Measurements from ENCODE around the gene FOLR1.
"Not testable (repeated sequence)": the region's sequence is repeated elsewhere in the genome, so short reads cannot be mapped to it uniquely, and the experiment has no call there.

The FOLR1 gene

GRCh38 chr11:72195518-72196270 lies 3.8 kb downstream of the FOLR1 start:
- no peak for DNase-seq
- Histone ChIP-seq H3K9me2 (replicated peaks; ENCODE audit: insufficient read depth, low read length) (no peaks in the 10 kb centered on the region), H2AFZ (ENCODE audit: low read length) (no peak overlapping the region), H3K27ac (ENCODE audit: low read length) (no peak overlapping the region), H3K27me3 (replicated peaks; ENCODE audit: insufficient read depth, low read length) (no peaks in the 10 kb centered on the region), H3K4me3 (ENCODE audit: low read length) (no peak overlapping the region), H3K9ac (ENCODE audit: low read length) (no peak overlapping the region), H3K4me2 (ENCODE audit: low read depth, low read length) (no peak overlapping the region), H3K4me1 (ENCODE audit: low read length) (no peaks in the 10 kb centered on the region), H4K20me1 (ENCODE audit: insufficient read depth, low read length) (no peaks in the 10 kb centered on the region), H3K79me2 (ENCODE audit: low read length) (no peaks in the 10 kb centered on the region), H3F3A (ENCODE audit: insufficient read depth, low read length) (no peaks in the 10 kb centered on the region), H3K9me3 (replicated peaks; ENCODE audit: insufficient read depth, low read length) (no peaks in the 10 kb centered on the region), H3K36me3 (replicated peaks; ENCODE audit: insufficient read depth, low read length) (no peaks in the 10 kb centered on the region)
- TF ChIP-seq EZH2phosphoT487 (IDR thresholded peaks at IDR 0.05; ENCODE audit: low read length) (no peak), CTCF (IDR thresholded peaks at IDR 0.05; ENCODE audit: low read length) (no peak), EZH2 (optimal IDR thresholded peaks at IDR 0.05; ENCODE audit: low read depth, low read length) (no peak)

DNA sequence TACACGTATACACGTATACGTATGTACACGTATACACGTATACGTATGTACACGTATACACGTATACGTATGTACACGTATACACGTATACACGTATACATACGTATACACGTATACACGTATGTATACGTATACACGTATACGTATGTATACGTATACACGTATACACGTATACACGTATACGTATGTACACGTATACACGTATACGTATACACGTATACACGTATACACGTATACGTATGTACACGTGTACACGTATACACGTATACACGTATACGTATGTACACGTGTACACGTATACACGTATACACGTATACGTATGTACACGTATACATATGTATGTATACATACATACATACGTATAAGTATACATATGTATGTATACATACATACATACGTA lies 9.5 kb downstream of the FOLR1 start:
- not testable (repeated sequence) for H3K36me3 ChIP-seq (replicated peaks; ENCODE audit: insufficient read depth, low read length); H3K4me2 ChIP-seq (ENCODE audit: low read depth, low read length); H4K20me1 ChIP-seq (ENCODE audit: insufficient read depth, low read length); H3K27ac ChIP-seq (ENCODE audit: low read length); H3K4me1 ChIP-seq (ENCODE audit: low read length); H3K9ac ChIP-seq (ENCODE audit: low read length); H2AFZ ChIP-seq (ENCODE audit: low read length); H3K27me3 ChIP-seq (replicated peaks; ENCODE audit: insufficient read depth, low read length); DNase-seq; H3K4me3 ChIP-seq (ENCODE audit: low read length); H3F3A ChIP-seq (ENCODE audit: insufficient read depth, low read length); H3K9me3 ChIP-seq (replicated peaks; ENCODE audit: insufficient read depth, low read length); H3K79me2 ChIP-seq (ENCODE audit: low read length); H3K9me2 ChIP-seq (replicated peaks; ENCODE audit: insufficient read depth, low read length)

DNA sequence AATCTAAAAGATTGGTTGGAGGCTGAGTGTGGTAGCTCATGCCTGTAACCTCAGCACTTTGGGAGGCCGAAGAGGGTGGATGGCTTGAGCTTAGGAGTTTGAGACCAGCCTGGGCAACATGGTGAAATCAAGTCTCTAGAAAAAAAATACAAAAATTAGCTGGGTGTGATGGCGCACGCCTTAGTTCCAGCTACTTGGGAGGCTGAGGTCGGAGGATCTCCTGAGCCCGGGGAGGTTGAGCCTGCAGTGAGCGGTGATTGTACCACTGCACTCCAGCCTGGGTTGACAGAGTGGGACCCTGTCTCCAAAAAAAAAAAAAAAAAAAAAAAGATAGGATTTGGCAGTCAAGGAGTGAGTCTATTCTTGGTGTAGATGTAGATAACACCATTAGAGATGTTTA lies 10.6 kb downstream of the FOLR1 start:
- Histone ChIP-seq H3F3A (ENCODE audit: insufficient read depth, low read length) (no peaks in the 10 kb centered on the region), H4K20me1 (ENCODE audit: insufficient read depth, low read length) (no peaks in the 10 kb centered on the region), H3K36me3 (replicated peaks; ENCODE audit: insufficient read depth, low read length) (no peaks in the 10 kb centered on the region), H3K4me2 (ENCODE audit: low read depth, low read length) (no peak overlapping the region), H3K9me2 (replicated peaks; ENCODE audit: insufficient read depth, low read length) (no peaks in the 10 kb centered on the region), H2AFZ (ENCODE audit: low read length) (no peak overlapping the region), H3K9ac (ENCODE audit: low read length) (no peak overlapping the region), H3K4me1 (ENCODE audit: low read length) (0 out of 2 replicates have a peak, but pooled peaks cover 5% of the 10 kb centered on the region), H3K4me3 (ENCODE audit: low read length) (no peak overlapping the region), H3K9me3 (replicated peaks; ENCODE audit: insufficient read depth, low read length) (no peaks in the 10 kb centered on the region), H3K79me2 (ENCODE audit: low read length) (no peaks in the 10 kb centered on the region), H3K27ac (ENCODE audit: low read length) (no peak overlapping the region), H3K27me3 (replicated peaks; ENCODE audit: insufficient read depth, low read length) (no peaks in the 10 kb centered on the region)
- no peak for DNase-seq
- no peak for TF ChIP-seq EZH2phosphoT487 (IDR thresholded peaks at IDR 0.05; ENCODE audit: low read length)
- no peak for TF ChIP-seq EZH2 (optimal IDR thresholded peaks at IDR 0.05; ENCODE audit: low read depth, low read length)
- TF ChIP-seq CTCF (IDR thresholded peaks at IDR 0.05; ENCODE audit: low read length): no peak

GRCh38 chr11:72203163-72203562 lies 11.2 kb downstream of the FOLR1 start:
- Histone ChIP-seq H3K4me3 (ENCODE audit: low read length) (no peak overlapping the region), H3K36me3 (replicated peaks; ENCODE audit: insufficient read depth, low read length) (no peaks in the 10 kb centered on the region), H3K27me3 (replicated peaks; ENCODE audit: insufficient read depth, low read length) (no peaks in the 10 kb centered on the region), H3K4me2 (ENCODE audit: low read depth, low read length) (no peak overlapping the region), H3K27ac (ENCODE audit: low read length) (no peak overlapping the region), H3F3A (ENCODE audit: insufficient read depth, low read length) (no peaks in the 10 kb centered on the region), H3K9me3 (replicated peaks; ENCODE audit: insufficient read depth, low read length) (no peaks in the 10 kb centered on the region), H4K20me1 (ENCODE audit: insufficient read depth, low read length) (no peaks in the 10 kb centered on the region), H3K4me1 (ENCODE audit: low read length) (0 out of 2 replicates have a peak, but pooled peaks cover 5% of the 10 kb centered on the region), H3K9ac (ENCODE audit: low read length) (no peak overlapping the region), H2AFZ (ENCODE audit: low read length) (no peak overlapping the region), H3K79me2 (ENCODE audit: low read length) (no peaks in the 10 kb centered on the region), H3K9me2 (replicated peaks; ENCODE audit: insufficient read depth, low read length) (no peaks in the 10 kb centered on the region)
- DNase-seq: no peak
- TF ChIP-seq CTCF (IDR thresholded peaks at IDR 0.05; ENCODE audit: low read length): no peak
- TF ChIP-seq EZH2phosphoT487 (IDR thresholded peaks at IDR 0.05; ENCODE audit: low read length): no peak
- TF ChIP-seq EZH2 (optimal IDR thresholded peaks at IDR 0.05; ENCODE audit: low read depth, low read length): no peak

Measured in MM.1S (cell line).